GM19438 (cell line): ENCODE results near the gene GPR32.
"Not testable (repeated sequence)": the region's sequence is repeated elsewhere in the genome, so short reads cannot be mapped to it uniquely, and the experiment has no call there.

Experiments
- ATAC-seq: cut with Tn5 transposase; IDR thresholded peaks from one replicate; pipeline ENCODE4 v1.9.1; 2021; ENCODE audit warnings: low read depth; ENCODE audit not compliant: unreplicated experiment

GPR32 gene

GRCh38 chr19:50745221-50745620, 25.0 kb upstream of the GPR32 start:
- ATAC-seq, result no peak

GRCh38 chr19:50747141-50747540, 23.1 kb upstream of the GPR32 start:
- ATAC-seq, result not testable (repeated sequence)

- ATAC-seq, result no peak
Observed at GRCh38 chr19:50749490-50749889, 20.8 kb upstream of the GPR32 start.

- ATAC-seq, result no peak
Observed at GRCh38 chr19:50750010-50750409, 20.3 kb upstream of the GPR32 start.

GRCh38 chr19:50753879-50754278, 16.4 kb upstream of the GPR32 start:
- ATAC-seq, result no peak

GRCh38 chr19:50756244-50756643, 14.0 kb upstream of the GPR32 start:
- not testable (repeated sequence) for ATAC-seq

- ATAC-seq, result not testable (repeated sequence)
Observed at GRCh38 chr19:50757624-50758023, 12.6 kb upstream of the GPR32 start.

GRCh38 chr19:50759076-50759475, 11.2 kb upstream of the GPR32 start:
- ATAC-seq, result not testable (repeated sequence)

GRCh38 chr19:50759886-50760285, 10.4 kb upstream of the GPR32 start:
- ATAC-seq, result no peak

GRCh38 chr19:50761501-50761900, 8.8 kb upstream of the GPR32 start:
- not testable (repeated sequence) for ATAC-seq

GRCh38 chr19:50763521-50763920, 6.7 kb upstream of the GPR32 start:
- not testable (repeated sequence) for ATAC-seq

GRCh38 chr19:50764409-50764808, 5.9 kb upstream of the GPR32 start:
- no peak for ATAC-seq

GRCh38 chr19:50766746-50767145, 3.5 kb upstream of the GPR32 start:
- ATAC-seq, result not testable (repeated sequence)

- not testable (repeated sequence) for ATAC-seq
Observed at GRCh38 chr19:50767263-50767662, 3.0 kb upstream of the GPR32 start.

- ATAC-seq, result no peak
Observed at GRCh38 chr19:50768277-50768676, 2.0 kb upstream of the GPR32 start.

GRCh38 chr19:50770888-50771287, 624 bp downstream of the GPR32 start:
- no peak for ATAC-seq

- ATAC-seq, result no peak
Observed at GRCh38 chr19:50772476-50772875, 2.2 kb downstream of the GPR32 start.

GRCh38 chr19:50772912-50773311, 2.6 kb downstream of the GPR32 start:
- ATAC-seq, result not testable (repeated sequence)

GRCh38 chr19:50773454-50773853, 3.2 kb downstream of the GPR32 start:
- ATAC-seq, result not testable (repeated sequence)

- ATAC-seq, result no peak
Observed at GRCh38 chr19:50776131-50776530, 5.9 kb downstream of the GPR32 start.

- no peak for ATAC-seq
Observed at GRCh38 chr19:50777261-50777660, 7.0 kb downstream of the GPR32 start.

- ATAC-seq, result no peak
Observed at GRCh38 chr19:50777830-50778303, 7.6 kb downstream of the GPR32 start.

GRCh38 chr19:50778906-50779430, 8.7 kb downstream of the GPR32 start:
- ATAC-seq, result no peak
